GM10248 (cell line): Measurements from ENCODE around the gene NRDC.

ENCODE experiments used
- CTCF ChIA-PET: fragments of 300-600 bp; sonication (Branson Sonifier 250); formaldehyde crosslinking; extraction: SDS; loops from one replicate; lab custom pipeline; 2021; ENCODE audit warnings: antibody characterized with exemption; lab: Yijun Ruan, JAX
- POLR2A ChIA-PET: fragments of 350-650 bp; sonication (Branson Sonifier 250); formaldehyde crosslinking; extraction: SDS; loops from one replicate; lab custom pipeline; 2020; ENCODE audit warnings: antibody characterized with exemption; lab: Yijun Ruan, JAX
- DNase-seq: peaks from one replicate; pipeline ENCODE4 v3.0.0; 2012; ENCODE audit errors: extremely low spot score
- CTCF ChIP-seq: IDR thresholded peaks from 2 replicates; pipeline ENCODE4 v1.5.1; 2012; ENCODE audit warnings: mild to moderate bottlenecking, low read depth; ENCODE audit errors: extremely low read depth, missing control alignments, control extremely low read depth

Gene NRDC

GRCh38 chr1:51761351-51761750, 117.2 kb downstream of the NRDC start:
- no peak for DNase-seq
- POLR2A ChIA-PET: no interaction called here
- CTCF ChIA-PET: interaction anchor here (1.4 to 1.7 kb wide), 2 partner anchors 7 to 10 kb away, joined by 8 to 11 read pairs; no protein-coding TSS in a partner anchor
- no peak for TF ChIP-seq CTCF

- ChIA-PET CTCF (interaction anchor here (1.4 to 1.7 kb wide), 2 partner anchors 8 to 10 kb away, joined by 8 to 11 read pairs; no protein-coding TSS in a partner anchor), POLR2A (no interaction called here)
- DNase-seq: no peak
- TF ChIP-seq CTCF: no peak
These were observed 117.7 kb downstream of the NRDC start for GRCh38 chr1:51760872-51761271.

- ChIA-PET POLR2A (no interaction called here), CTCF (interaction anchor here (1.1 kb wide), 1 partner anchor 10 kb away, joined by 6 read pairs; no protein-coding TSS in a partner anchor)
- TF ChIP-seq CTCF: no peak
- no peak for DNase-seq
These were observed 120.2 kb downstream of the NRDC start for GRCh38 chr1:51758310-51758709.

GRCh38 chr1:51756290-51756689, 122.2 kb downstream of the NRDC start:
- TF ChIP-seq CTCF: no peak
- DNase-seq: no peak
- CTCF ChIA-PET: interaction anchor here (2.0 kb wide), 1 partner anchor 12 kb away, joined by 13 read pairs; no protein-coding TSS in a partner anchor
- POLR2A ChIA-PET: no interaction called here

GRCh38 chr1:51755437-51755836, 123.1 kb downstream of the NRDC start:
- TF ChIP-seq CTCF: no peak
- POLR2A ChIA-PET: no interaction called here
- no peak for DNase-seq
- CTCF ChIA-PET: interaction anchor here (1.1 to 2.3 kb wide), 5 partner anchors 13 to 34 kb away, joined by 3 to 13 read pairs (median 4); no protein-coding TSS in a partner anchor

- no peak for DNase-seq
- CTCF ChIA-PET: interaction anchor here (1.2 to 2.3 kb wide), 5 partner anchors 9 to 270 kb away, joined by 3 to 5 read pairs (median 4); no protein-coding TSS in a partner anchor
- POLR2A ChIA-PET: no interaction called here
- no peak for TF ChIP-seq CTCF
These were observed 123.9 kb downstream of the NRDC start for GRCh38 chr1:51754666-51755065.
